WTC11 (cell line): ENCODE measurements around the gene SVIL.

ENCODE experiments used
- ATF3 ChIP-seq: sonication (generic); formaldehyde crosslinking; conservative IDR thresholded peaks from 2 replicates; pipeline ENCODE4 v1.8.1; 2022; ENCODE audit warnings: mild to moderate bottlenecking, missing genetic modification reagents
- CTCF ChIP-seq: fragments of 200-600 bp; IDR thresholded peaks from 2 replicates; pipeline ENCODE4 v1.8.0; 2022; ENCODE audit warnings: antibody characterized with exemption
- GTF2I ChIP-seq: fragments of 250-450 bp; sonication (Bioruptor Pico); conservative IDR thresholded peaks from 2 replicates; pipeline ENCODE4 v1.4.0; 2021; ENCODE audit warnings: mild to moderate bottlenecking
- MAX ChIP-seq: sonication (generic); formaldehyde crosslinking; IDR thresholded peaks from 2 replicates; pipeline ENCODE4 v1.8.0; 2022; ENCODE audit warnings: mild to moderate bottlenecking, missing genetic modification reagents
- USF2 ChIP-seq: sonication (generic); formaldehyde crosslinking; IDR thresholded peaks from 2 replicates; pipeline ENCODE4 v1.8.1; 2023; ENCODE audit warnings: mild to moderate bottlenecking, missing genetic modification reagents, moderate library complexity

- TF ChIP-seq CTCF (no peak), GTF2I (CRISPR knock-in tag) (no peak), MAX (no peak), ATF3 (CRISPR knock-in tag) (no peak), USF2 (no peak)
These were observed 957 bp upstream of the SVIL start for GRCh38 chr10:29635711-29636144.
